GM10266 (cell line): ENCODE data around the gene DBH.

Experiments used
- DNase-seq: peaks from one replicate; pipeline ENCODE4 v3.0.0; 2012; ENCODE audit errors: extremely low spot score
- TF ChIP-seq, protein P1 (sequence below): IDR thresholded peaks from 2 replicates; pipeline ENCODE4 v1.5.1; 2012; ENCODE audit warnings: mild to moderate bottlenecking, low read depth; ENCODE audit not compliant: control insufficient read depth, insufficient read depth; ENCODE audit errors: missing control alignments

DBH gene

DNA sequence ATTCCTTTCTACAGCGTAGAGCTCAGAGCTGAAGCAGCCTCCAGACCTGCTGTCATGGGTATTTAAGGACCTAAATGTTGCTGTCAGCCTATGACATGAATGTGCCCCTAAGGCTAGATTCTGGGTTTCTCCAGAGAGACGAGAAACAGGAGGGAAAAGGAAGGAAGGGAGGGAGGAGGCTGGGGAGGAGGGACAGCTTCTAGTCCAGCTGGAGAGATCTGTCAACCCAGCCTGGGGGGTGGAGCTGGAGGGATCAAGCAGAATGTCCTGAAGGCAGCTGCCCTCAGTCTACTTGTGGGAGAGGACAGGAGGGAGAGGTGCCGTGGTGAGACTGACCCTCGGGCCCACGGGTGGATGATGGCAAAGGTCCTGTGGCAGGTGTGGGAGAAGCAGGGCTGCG is 1.1 kb upstream of the DBH start:
- no peak for DNase-seq

GRCh38 chr9:133636902-133637301 is 739 bp downstream of the DBH start:
- TF ChIP-seq, protein P1, sequence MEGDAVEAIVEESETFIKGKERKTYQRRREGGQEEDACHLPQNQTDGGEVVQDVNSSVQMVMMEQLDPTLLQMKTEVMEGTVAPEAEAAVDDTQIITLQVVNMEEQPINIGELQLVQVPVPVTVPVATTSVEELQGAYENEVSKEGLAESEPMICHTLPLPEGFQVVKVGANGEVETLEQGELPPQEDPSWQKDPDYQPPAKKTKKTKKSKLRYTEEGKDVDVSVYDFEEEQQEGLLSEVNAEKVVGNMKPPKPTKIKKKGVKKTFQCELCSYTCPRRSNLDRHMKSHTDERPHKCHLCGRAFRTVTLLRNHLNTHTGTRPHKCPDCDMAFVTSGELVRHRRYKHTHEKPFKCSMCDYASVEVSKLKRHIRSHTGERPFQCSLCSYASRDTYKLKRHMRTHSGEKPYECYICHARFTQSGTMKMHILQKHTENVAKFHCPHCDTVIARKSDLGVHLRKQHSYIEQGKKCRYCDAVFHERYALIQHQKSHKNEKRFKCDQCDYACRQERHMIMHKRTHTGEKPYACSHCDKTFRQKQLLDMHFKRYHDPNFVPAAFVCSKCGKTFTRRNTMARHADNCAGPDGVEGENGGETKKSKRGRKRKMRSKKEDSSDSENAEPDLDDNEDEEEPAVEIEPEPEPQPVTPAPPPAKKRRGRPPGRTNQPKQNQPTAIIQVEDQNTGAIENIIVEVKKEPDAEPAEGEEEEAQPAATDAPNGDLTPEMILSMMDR: no peak

More for the DNA sequence above, 1.1 kb upstream of the DBH start:
- TF ChIP-seq, protein P1: no peak

DNA sequence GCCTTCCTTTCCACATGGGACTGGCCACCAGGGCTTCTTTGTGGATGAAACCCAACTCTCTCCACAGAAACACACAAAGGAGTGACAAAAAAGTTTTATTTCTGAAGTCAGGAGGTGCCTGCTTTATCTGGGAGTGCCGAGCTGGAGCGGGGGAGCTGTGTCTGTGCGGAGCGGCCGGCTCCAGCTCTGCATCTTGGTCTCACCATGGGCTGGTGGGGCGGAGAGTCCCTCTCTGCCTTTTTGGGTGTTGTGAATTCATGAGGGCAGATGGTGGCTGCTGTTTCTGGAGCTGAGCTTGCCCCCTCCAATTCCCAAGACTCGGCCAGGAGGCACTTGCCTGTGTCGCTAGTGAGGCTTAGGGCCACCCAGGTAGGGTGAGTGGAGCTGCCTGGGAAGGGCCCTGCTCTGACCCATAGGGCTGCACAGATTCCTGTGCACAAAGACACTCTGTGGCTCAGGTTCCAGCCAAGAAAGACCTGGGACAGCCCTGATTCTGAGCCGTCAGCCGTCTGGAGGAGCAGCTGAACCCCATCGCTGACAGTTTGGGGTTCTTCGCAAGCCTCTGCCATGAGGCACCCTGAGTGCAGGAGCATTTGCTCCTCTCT is 1.4 kb downstream of the DBH start:
- DNase-seq: no peak
- TF ChIP-seq, protein P1: no peak

More at GRCh38 chr9:133636902-133637301, 739 bp downstream of the DBH start:
- no peak for DNase-seq

- TF ChIP-seq, protein P1: no peak
These were observed 1.9 kb downstream of the DBH start for GRCh38 chr9:133638076-133638475.

GRCh38 chr9:133638711-133639110 is 2.5 kb downstream of the DBH start:
- TF ChIP-seq, protein P1: no peak
- DNase-seq: no peak

More at GRCh38 chr9:133638076-133638475, 1.9 kb downstream of the DBH start:
- DNase-seq: no peak

DNA sequence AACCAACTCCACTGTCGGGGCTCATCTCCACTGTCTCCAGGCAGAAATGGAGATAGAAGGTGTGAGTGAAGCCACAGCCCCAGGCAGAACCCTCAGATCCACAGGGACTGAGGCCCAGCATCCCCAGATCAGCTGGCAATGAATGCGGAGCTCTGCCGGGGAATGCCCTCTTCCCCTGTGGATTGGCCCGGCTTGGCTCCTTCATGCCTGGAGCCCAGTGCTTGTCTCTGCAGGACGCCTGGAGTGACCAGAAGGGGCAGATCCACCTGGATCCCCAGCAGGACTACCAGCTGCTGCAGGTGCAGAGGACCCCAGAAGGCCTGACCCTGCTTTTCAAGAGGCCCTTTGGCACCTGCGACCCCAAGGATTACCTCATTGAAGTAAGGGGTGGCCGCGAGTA is 3.5 kb downstream of the DBH start:
- TF ChIP-seq, protein P1: no peak
- DNase-seq: no peak

- TF ChIP-seq, protein P1: no peak
- DNase-seq: no peak
These were observed 4.0 kb downstream of the DBH start for GRCh38 chr9:133640160-133640559.
